K562 (cell line): ENCODE data around the gene CALML3. TPM values are rescaled to one million over a fixed set of nuclear protein-coding genes. Genes with fewer than 3 reads are reported as not detected.

Source experiments
- ATAC-seq: fragments of 200-7000 bp; cut with Tn5 transposase; 3 replicates; pipeline ENCODE4 v1.9.1; 2020; ENCODE audit warnings: moderate library complexity
- BruUV-seq: library from RNA; stranded (reverse); fragments of 400-500 nt; replicated peaks from 2 replicates; lab custom pipeline; 2021; lab: Mats Ljungman, UMichigan
- CTCF ChIA-PET: fragments of 300-600 bp; formaldehyde crosslinking; extraction: SDS; loops from one replicate; lab custom pipeline; 2021; ENCODE audit warnings: low intra/inter-chr PET ratio; lab: Yijun Ruan, JAX
- POLR2A ChIA-PET: fragments of 300-600, 350-650 bp; sonication (Branson Sonifier 250); formaldehyde crosslinking; extraction: SDS; loops from one replicate; lab custom pipeline; 2021; ENCODE audit warnings: antibody characterized with exemption, inconsistent platforms; lab: Yijun Ruan, JAX
- DNase-seq, 4 experiments: peaks; one replicate each; pipeline versions ENCODE4 v3.0.0 to v3.0.0-alpha.2; 2011 to 2018; ENCODE audit warnings: low spot score in 3 of 4, mixed read lengths in 3 of 4; ENCODE audit errors: extremely low read depth in 1 of 4
- FAIRE-seq: peaks from 2 replicates; lab custom pipeline; 2011; peaks lifted over from hg19 to GRCh38; lab: Jason Lieb, UNC
- H2AFZ ChIP-seq: 2 replicates; pipeline ENCODE4 v1.6.0; 2011; ENCODE audit warnings: low read depth, low read length, control low read depth, inconsistent platforms
- H3K27ac ChIP-seq: fragments of 200-600 bp; 3 replicates; pipeline ENCODE4 v1.8.0; 2011; ENCODE audit warnings: low read depth, mild to moderate bottlenecking, control low read depth, inconsistent platforms, low read length, moderate library complexity, mixed read lengths; ENCODE audit errors: extremely low read depth
- H3K27me3 ChIP-seq, 2 experiments: fragments of 300-600 bp in 1 of 2; 2 replicates in 1 of 2; 3 replicates in 1 of 2; pipeline versions ENCODE4 v1.6.0 to v1.8.0; 2011; ENCODE audit warnings: inconsistent platforms in 2 of 2, low read length in 2 of 2, mild to moderate bottlenecking in 1 of 2, mixed read lengths in 1 of 2, moderate library complexity in 1 of 2; ENCODE audit not compliant: control insufficient read depth in 2 of 2, insufficient read depth in 2 of 2
- H3K36me3 ChIP-seq: fragments of 300-600 bp; 3 replicates; pipeline ENCODE4 v1.8.0; 2011; ENCODE audit warnings: mild to moderate bottlenecking, low read length, inconsistent platforms; ENCODE audit not compliant: control insufficient read depth, insufficient read depth
- H3K4me1 ChIP-seq, 2 experiments: fragments of 200-600 bp in 1 of 2; replicated peaks in 1 of 2; 2 replicates in 1 of 2; 3 replicates in 1 of 2; pipeline versions ENCODE4 v1.5.1 to v1.8.0; 2011; ENCODE audit warnings: inconsistent platforms in 2 of 2, low read length in 2 of 2, mild to moderate bottlenecking in 1 of 2, mixed read lengths in 1 of 2, moderate library complexity in 1 of 2; ENCODE audit not compliant: control insufficient read depth in 2 of 2, insufficient read depth in 2 of 2
- H3K4me2 ChIP-seq: 2 replicates; pipeline ENCODE4 v1.6.1; 2011; ENCODE audit warnings: low read length, control low read depth, inconsistent platforms, mixed read lengths; ENCODE audit not compliant: insufficient read depth
- H3K4me3 ChIP-seq: fragments of 200-600 bp; sonication (generic), shearing (Covaris generic); 2 replicates; pipeline ENCODE4 v1.5.1; 2016; ENCODE audit warnings: control low read depth, inconsistent platforms
- H3K79me2 ChIP-seq: fragments of 200-600 bp; 3 replicates; pipeline ENCODE4 v1.8.0; 2011; ENCODE audit warnings: low read length, inconsistent platforms; ENCODE audit not compliant: control insufficient read depth, insufficient read depth
- H3K9ac ChIP-seq, 2 experiments: 2 replicates each; pipeline versions ENCODE4 v1.6.0 to v1.6.1; 2011; ENCODE audit warnings: low read depth in 2 of 2, low read length in 2 of 2, control low read depth in 1 of 2, inconsistent platforms in 1 of 2, mild to moderate bottlenecking in 1 of 2, mixed read lengths in 1 of 2; ENCODE audit not compliant: insufficient read depth in 1 of 2
- H3K9me1 ChIP-seq: one replicate; pipeline ENCODE4 v1.6.0; 2011; ENCODE audit warnings: inconsistent platforms, mild to moderate bottlenecking, low read length, moderate library complexity; ENCODE audit not compliant: control insufficient read depth, insufficient read depth
- H3K9me3 ChIP-seq: replicated peaks from 2 replicates; pipeline ENCODE4 v1.5.1; 2011; ENCODE audit warnings: low read depth, low read length, inconsistent platforms; ENCODE audit not compliant: control insufficient read depth, insufficient read depth
- H4K20me1 ChIP-seq: replicated peaks from 2 replicates; pipeline ENCODE4 v1.6.1; 2011; ENCODE audit warnings: low read length, inconsistent platforms, mixed read lengths; ENCODE audit not compliant: control insufficient read depth, insufficient read depth
- FOXA3 ChIP-seq, 2 experiments: fragments of 450-650 bp in 1 of 2; sonication (generic) in 1 of 2; formaldehyde crosslinking; IDR thresholded peaks in 1 of 2; conservative IDR thresholded peaks in 1 of 2; 2 replicates each; pipeline versions ENCODE4 v1.4.0 to v1.8.0; 2020 to 2022; ENCODE audit warnings: mild to moderate bottlenecking in 2 of 2, missing genetic modification reagents in 1 of 2
- HDGF ChIP-seq: fragments of 450-650 bp; IDR thresholded peaks from 2 replicates; pipeline ENCODE4 v1.6.1; 2016
- ZBTB11 ChIP-seq, 3 experiments: fragments of 200-800 bp in 1 of 3; fragments of 250-450 bp in 1 of 3; fragments of 450-650 bp in 1 of 3; sonication (Bioruptor Pico) in 1 of 3; sonication (Bioruptor generic) in 1 of 3; formaldehyde crosslinking in 1 of 3; IDR thresholded peaks; 2 replicates each; pipeline versions ENCODE4 v1.6.1 to v1.8.0; 2016 to 2022; ENCODE audit warnings: mild to moderate bottlenecking in 2 of 3, missing genetic modification characterization in 2 of 3, missing compliant biosample characterization in 1 of 3, moderate library complexity in 1 of 3
- ZNF124 ChIP-seq: sonication (generic); formaldehyde crosslinking; IDR thresholded peaks from 2 replicates; pipeline ENCODE4 v1.8.1; 2022; ENCODE audit warnings: missing genetic modification reagents
- WGBS: fragments of 100-300 bp; shearing (Covaris generic); methylation state at CpG from one replicate; pipeline ENCODE4 v1.1.6; 2016; ENCODE audit warnings: low coverage, mixed read lengths; ENCODE audit not compliant: insufficient coverage; ENCODE audit errors: missing lambda C conversion rate; 5-methylcytosine and 5-hydroxymethylcytosine counted together
- in situ Hi-C: fragments of 300-500 bp; cut with MboI; formaldehyde crosslinking; loops from 4 replicates; pipeline ENCODE4 v1.15.0; 2018; ENCODE audit warnings: inconsistent platforms, mixed read lengths
- intact Hi-C: fragments of 100-400 bp; cut with micrococcal nuclease; formaldehyde crosslinking; loops from 2 replicates; pipeline ENCODE4 v1.14.2; 2022
- polyA plus RNA-seq, 8 experiments: library from polyadenylated mRNA; depleted of rRNA in 4 of 8; stranded (reverse) in 5 of 8; unstranded in 3 of 8; fragments of >200 nt; fragmentation: Nextera tagmentation in 2 of 8; fragmentation: Illumina TruSeq in 1 of 8; extraction: Ambion mirVana in 2 of 8; extraction: Trizol in 1 of 8; gene quantifications; 2 replicates each; pipeline versions ENCODE4 v1.2.1 to v1.2.3, GENCODE V29; 2011 to 2014; ENCODE audit warnings: inconsistent platforms in 1 of 8, missing spikeins in 1 of 8
- total RNA-seq, 7 experiments: library from RNA; depleted of rRNA in 6 of 7; stranded (reverse); fragments of >200 nt in 6 of 7; fragmentation: Illumina TruSeq in 2 of 7; extraction: Trizol in 2 of 7; gene quantifications; 2 replicates each; pipeline versions ENCODE4 v1.2.1 to v1.2.3, GENCODE V29; 2011 to 2021; ENCODE audit warnings: low replicate concordance in 1 of 7
- TF ChIP-seq, protein P1 (sequence below): fragments of 250-450 bp; sonication (Bioruptor Pico); IDR thresholded peaks from 2 replicates; pipeline ENCODE4 v1.8.0; 2021; ENCODE audit warnings: mild to moderate bottlenecking, moderate library complexity
- TF ChIP-seq, protein P2 (sequence below): fragments of 250-450 bp; sonication (Bioruptor Pico); IDR thresholded peaks from 2 replicates; pipeline ENCODE4 v1.9.0; 2021; ENCODE audit warnings: mild to moderate bottlenecking

Gene CALML3
- total and polyA plus RNA-seq, 9 of the 15 experiments (the other 6 are each of a cell fraction or from before 2014, with no cell fraction given), result not detected

DNA sequence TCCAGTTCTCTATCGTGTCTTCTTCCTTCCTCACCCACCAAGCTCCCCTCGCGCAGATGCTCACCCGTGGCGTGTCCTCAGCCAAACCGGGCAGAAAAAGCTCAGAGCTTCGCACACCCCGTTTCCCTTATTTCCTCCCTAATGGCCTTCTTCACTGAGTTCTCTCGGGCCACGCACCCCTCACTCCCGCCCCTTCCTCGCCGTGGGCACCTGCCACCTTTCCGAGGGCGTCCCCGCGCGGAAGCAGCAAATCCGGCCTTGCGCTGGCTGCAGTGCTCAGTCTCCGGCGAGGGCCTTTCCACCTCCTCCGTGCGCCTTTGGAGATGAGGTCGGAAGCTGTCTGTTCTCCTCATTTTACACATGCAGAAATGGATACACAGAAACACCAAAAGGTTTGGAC is 12.4 kb upstream of the CALML3 start:
- intact Hi-C loops (no loop called here), in situ Hi-C loops (no loop called here)
- Histone ChIP-seq H3K79me2 (no peaks in the 10 kb centered on the region), H3K4me1 (peaks cover 29 to 37% of the 10 kb centered on the region in 2 experiments), H2AFZ (no peak overlapping the region), H3K4me3 (no peak overlapping the region), H3K9me1 (no peaks in the 10 kb centered on the region), H3K36me3 (no peaks in the 10 kb centered on the region), H3K9me3 (no peaks in the 10 kb centered on the region), H4K20me1 (no peaks in the 10 kb centered on the region), H3K27me3 (no peaks in the 10 kb centered on the region), H3K4me2 (no peak overlapping the region), H3K27ac (no peak overlapping the region), H3K9ac (no peak overlapping the region)
- ATAC-seq, result no peak
- TF ChIP-seq ZNF124 (CRISPR knock-in tag), result no peak
- no peak for TF ChIP-seq ZBTB11 (CRISPR knock-in tag; IDR thresholded peaks at IDR 0.05)
- TF ChIP-seq FOXA3 (CRISPR knock-in tag; conservative IDR thresholded peaks at IDR 0.05 in 1 of 2, IDR thresholded peaks at IDR 0.05 in 1 of 2), result no peak
- TF ChIP-seq, protein P1, sequence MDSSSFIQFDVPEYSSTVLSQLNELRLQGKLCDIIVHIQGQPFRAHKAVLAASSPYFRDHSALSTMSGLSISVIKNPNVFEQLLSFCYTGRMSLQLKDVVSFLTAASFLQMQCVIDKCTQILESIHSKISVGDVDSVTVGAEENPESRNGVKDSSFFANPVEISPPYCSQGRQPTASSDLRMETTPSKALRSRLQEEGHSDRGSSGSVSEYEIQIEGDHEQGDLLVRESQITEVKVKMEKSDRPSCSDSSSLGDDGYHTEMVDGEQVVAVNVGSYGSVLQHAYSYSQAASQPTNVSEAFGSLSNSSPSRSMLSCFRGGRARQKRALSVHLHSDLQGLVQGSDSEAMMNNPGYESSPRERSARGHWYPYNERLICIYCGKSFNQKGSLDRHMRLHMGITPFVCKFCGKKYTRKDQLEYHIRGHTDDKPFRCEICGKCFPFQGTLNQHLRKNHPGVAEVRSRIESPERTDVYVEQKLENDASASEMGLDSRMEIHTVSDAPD (CRISPR knock-in tag), result no peak
- TF ChIP-seq, protein P2, sequence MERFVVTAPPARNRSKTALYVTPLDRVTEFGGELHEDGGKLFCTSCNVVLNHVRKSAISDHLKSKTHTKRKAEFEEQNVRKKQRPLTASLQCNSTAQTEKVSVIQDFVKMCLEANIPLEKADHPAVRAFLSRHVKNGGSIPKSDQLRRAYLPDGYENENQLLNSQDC (CRISPR knock-in tag), result no peak
- TF ChIP-seq HDGF, result no peak
- ChIA-PET CTCF (no interaction called here), POLR2A (no interaction called here)
- no peak for DNase-seq
- no peak for FAIRE-seq
- BruUV-seq, result no TSS peak
- 88% methylated on average over 16 of the region's 25 CpGs for WGBS
